Activated CD4-positive, CD25-positive, alpha-beta regulatory T cell treated with anti-CD3 and anti-CD28 coated beads, Interleukin-2, amount 50 U/mL, for 16 hours (primary cell): ENCODE measurements around the gene LILRA6.
"Not testable (repeated sequence)": the region's sequence is repeated elsewhere in the genome, so short reads cannot be mapped to it uniquely, and the experiment has no call there.

ENCODE experiments used
- DNase-seq: peaks from one replicate; pipeline ENCODE4 v3.0.0-alpha.2; 2020; ENCODE audit warnings: low read depth, low spot score

Gene LILRA6

GRCh38 chr19:54242646-54243045 lies at the start of gene LILRA6:
Gene LILRA6 (minus strand): TSS chr19:54242790.
- not testable (repeated sequence) for DNase-seq

- not testable (repeated sequence) for DNase-seq
Measured at GRCh38 chr19:54289160-54289559, 46.6 kb upstream of the LILRA6 start.

- DNase-seq: no peak
Measured at GRCh38 chr19:54287456-54287855, 44.9 kb upstream of the LILRA6 start.

- DNase-seq: not testable (repeated sequence)
Measured at GRCh38 chr19:54286283-54286682, 43.7 kb upstream of the LILRA6 start.

GRCh38 chr19:54285427-54286056 lies 43.0 kb upstream of the LILRA6 start:
- DNase-seq: not testable (repeated sequence)

- DNase-seq: no peak
Measured at GRCh38 chr19:54282686-54283470, 40.3 kb upstream of the LILRA6 start.

GRCh38 chr19:54281729-54282075 lies 39.1 kb upstream of the LILRA6 start:
- DNase-seq: not testable (repeated sequence)

GRCh38 chr19:54281007-54281728 lies 38.6 kb upstream of the LILRA6 start, which contains the start of gene LILRB2:
Gene LILRB2 (minus strand): TSS chr19:54281110. CDS start chr19:54280496, 614 bp downstream.
- no peak for DNase-seq

- DNase-seq: not testable (repeated sequence)
Measured at GRCh38 chr19:54280441-54280840, 37.9 kb upstream of the LILRA6 start.

GRCh38 chr19:54280025-54280424 lies 37.4 kb upstream of the LILRA6 start:
- not testable (repeated sequence) for DNase-seq

GRCh38 chr19:54279406-54279962 lies 36.9 kb upstream of the LILRA6 start:
- no peak for DNase-seq

GRCh38 chr19:54278571-54279195 lies 36.1 kb upstream of the LILRA6 start:
- not testable (repeated sequence) for DNase-seq

GRCh38 chr19:54278056-54278455 lies 35.5 kb upstream of the LILRA6 start:
- DNase-seq: not testable (repeated sequence)

- not testable (repeated sequence) for DNase-seq
Measured at GRCh38 chr19:54277111-54277615, 34.6 kb upstream of the LILRA6 start.

GRCh38 chr19:54275951-54276350 lies 33.4 kb upstream of the LILRA6 start:
- no peak for DNase-seq

- DNase-seq: not testable (repeated sequence)
Measured at GRCh38 chr19:54274516-54274915, 31.9 kb upstream of the LILRA6 start.

- DNase-seq: no peak
Measured at GRCh38 chr19:54273821-54274220, 31.2 kb upstream of the LILRA6 start.

GRCh38 chr19:54272181-54272580 lies 29.6 kb upstream of the LILRA6 start:
- DNase-seq: not testable (repeated sequence)

GRCh38 chr19:54271587-54271986 lies 29.0 kb upstream of the LILRA6 start:
- DNase-seq: not testable (repeated sequence)

GRCh38 chr19:54271106-54271505 lies 28.5 kb upstream of the LILRA6 start:
- DNase-seq: no peak

- DNase-seq: no peak
Measured at GRCh38 chr19:54268936-54269335, 26.3 kb upstream of the LILRA6 start.
